GM18858 (cell line): Measurements from ENCODE around the gene CLEC20A.
"Not testable (repeated sequence)": the region's sequence is repeated elsewhere in the genome, so short reads cannot be mapped to it uniquely, and the experiment has no call there.

ENCODE experiments used
- ATAC-seq: cut with Tn5 transposase; IDR thresholded peaks from one replicate; pipeline ENCODE4 v1.9.1; 2021; ENCODE audit not compliant: unreplicated experiment

CLEC20A gene

DNA sequence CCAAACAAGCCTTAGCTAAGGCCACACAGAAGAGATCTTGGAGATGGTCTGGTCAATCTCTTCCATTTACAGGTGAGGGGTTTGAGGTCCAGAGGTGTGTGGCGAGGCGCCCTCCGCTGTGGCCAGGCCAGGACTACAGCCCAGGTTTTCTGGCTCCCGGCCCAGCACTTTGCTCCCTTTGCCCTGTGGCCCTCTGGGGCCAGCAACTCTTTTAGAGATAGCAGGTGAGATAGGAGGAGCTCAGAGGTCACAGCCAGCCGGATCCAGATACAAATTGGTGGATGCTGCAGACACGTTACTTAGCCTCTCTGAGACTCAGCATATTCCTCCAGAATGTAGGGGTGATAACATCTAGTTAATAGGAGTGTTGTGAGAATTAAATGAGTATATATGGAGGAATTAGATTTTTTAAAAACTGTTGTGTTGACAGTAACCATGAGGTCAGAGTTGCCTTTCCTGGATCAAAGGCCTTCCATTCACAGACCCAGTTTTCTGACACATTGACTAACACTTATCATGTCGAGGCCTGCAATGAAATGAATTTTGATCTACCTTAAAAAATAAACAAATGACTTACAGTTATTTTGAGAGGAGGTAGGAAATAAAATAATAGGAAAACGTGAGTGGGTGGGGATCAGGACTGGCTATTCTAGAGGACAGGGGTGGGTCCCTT, 32.7 kb upstream of the CLEC20A start:
- no peak for ATAC-seq

DNA sequence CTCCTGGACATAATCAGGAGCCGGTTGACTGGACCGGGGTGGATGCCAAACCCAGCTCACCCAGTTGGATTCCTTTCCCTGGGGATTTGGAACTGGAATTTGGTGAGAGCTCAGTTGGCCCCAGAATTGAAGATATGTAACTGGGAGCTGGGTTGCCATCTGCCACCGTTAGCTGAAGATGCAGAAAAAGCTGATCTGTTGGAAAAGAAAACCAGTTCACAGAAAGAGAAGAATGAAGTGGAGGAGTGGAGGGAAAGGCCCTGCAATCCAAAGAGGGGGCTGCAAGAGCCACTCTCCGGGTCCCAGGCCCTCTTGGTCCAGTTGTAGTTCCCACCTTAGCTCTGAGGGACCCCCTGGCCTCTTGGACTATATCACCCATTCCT, 32.2 kb upstream of the CLEC20A start:
- no peak for ATAC-seq

DNA sequence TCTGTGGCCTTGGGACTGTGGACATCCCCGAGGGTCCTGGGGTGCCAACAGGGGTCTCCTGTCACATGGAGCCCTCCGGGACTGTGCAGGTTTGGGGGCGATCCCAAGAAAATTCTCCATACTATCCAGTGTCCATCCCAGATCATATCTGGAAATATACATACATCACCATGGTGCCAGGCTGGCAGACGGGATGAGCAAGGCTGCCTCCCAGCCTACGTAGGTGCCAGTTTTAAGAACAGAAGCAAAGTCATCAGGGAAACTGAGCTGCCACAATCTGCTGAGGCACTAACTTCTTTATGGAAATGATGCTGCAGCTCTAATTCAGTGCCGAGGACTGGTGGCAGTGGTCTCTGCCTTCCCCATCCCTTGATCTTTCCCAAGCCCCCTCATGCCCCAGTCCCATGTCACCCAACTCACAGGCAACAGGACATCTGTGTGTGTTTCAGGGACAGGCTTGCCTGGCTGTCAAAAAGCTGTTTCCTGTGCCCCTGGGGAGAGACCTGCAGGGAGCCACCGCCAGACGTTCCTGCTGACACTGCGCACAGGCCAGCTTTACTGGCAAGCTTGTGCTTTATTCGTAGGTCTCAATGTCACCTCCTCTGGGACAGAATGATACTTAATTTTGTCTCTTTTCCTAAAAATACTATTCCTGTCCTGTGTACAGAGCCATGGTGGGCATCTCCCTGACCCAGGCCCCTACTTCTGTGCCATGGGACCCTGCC, 31.6 kb upstream of the CLEC20A start:
- ATAC-seq, result no peak

DNA sequence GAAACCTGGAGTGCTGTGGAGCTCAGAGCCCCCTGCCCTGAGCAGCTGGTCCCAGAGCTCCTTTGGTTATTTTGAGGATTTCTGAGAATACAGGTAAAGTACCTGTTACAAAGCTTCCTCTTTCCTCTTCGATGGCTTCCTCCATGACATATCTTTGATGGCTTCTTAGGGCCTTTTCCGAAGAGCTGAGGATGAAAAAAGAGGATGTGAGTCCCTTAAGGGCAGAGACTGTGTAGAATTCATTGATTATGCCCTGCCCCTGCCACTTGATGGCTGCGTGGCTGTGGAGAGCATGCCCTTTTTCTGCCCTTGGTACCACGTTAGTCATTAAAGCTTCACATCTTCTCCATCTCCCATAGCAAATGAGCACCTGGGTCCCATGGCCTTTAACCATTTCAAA, 30.4 kb upstream of the CLEC20A start:
- no peak for ATAC-seq

DNA sequence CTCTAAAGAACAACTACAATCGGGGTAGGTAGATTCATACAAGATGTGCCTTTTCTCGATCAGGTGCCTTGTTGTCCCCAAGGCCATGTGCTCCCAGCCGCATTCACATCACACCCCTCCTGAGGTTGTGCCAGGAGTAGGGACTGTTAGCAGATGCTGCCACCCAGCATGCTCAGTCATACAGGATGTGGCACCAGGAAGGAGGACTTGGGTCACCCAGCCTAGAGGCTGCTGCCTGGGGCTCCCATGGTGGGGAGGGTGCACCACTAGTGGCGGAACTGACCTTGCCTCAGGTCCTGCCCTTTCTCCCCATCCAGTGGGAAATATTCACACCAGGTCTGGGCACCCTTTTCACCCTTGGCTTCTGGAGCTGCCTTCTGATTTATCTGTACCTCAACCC, 24.5 kb upstream of the CLEC20A start:
- no peak for ATAC-seq

DNA sequence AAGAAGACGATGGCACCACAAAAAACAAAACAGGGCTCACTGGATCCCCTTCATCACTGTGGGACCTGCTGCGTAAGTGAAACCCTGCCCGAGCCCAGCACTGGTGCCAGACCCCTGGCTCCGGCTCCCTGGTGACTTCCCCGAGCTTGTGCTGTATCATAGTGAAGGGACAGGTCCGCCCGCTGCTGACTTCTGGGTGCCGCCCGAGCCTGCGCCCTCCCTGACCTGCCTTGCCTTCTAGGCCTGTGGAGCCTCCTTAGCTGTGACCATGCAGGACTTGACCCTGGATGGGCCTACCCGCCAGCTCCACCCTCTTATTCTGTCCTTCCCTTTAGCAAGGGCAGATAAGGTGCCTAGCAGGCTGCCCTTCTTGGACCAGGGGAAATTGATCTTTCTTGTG, 24.0 kb upstream of the CLEC20A start:
- no peak for ATAC-seq

DNA sequence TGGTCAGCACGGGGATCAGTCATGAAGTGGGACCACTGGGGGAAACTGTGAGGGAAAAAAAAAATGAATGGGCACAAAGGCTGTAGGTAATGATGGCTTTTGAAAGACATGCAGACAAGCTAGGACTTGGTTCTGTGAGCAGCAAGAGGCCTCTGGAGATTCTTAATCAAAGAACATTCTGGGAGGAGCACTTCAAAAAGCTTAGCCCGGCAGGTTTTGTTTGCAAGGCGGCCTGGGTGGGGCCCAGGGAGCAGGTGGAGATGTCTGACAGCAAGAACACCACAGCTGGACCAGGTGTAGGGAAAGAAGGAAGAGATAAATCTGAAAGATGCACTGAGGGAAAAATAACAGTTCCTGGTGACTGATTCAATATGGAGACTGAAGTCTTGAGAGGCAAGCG, 22.1 kb upstream of the CLEC20A start:
- ATAC-seq, result no peak

DNA sequence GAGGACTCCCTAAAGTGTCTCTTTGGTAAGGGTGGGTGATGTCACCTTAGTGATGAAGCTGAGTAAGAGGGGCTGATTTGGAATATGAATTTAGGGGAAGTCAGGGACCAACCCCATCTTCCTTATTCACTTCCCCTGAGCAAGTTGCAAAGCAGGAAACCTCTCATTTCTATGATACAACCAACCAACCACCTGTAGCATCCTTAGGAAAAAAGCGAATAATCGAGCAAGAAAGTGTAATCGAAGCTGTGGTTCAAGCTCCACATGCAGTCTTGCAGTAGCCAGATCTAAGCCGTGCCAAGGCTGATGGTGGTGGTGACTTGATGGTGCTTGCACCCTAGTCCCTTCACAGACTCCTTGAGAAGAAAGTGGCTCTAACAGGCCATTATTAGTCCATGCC, 19.3 kb upstream of the CLEC20A start:
- ATAC-seq, result no peak

DNA sequence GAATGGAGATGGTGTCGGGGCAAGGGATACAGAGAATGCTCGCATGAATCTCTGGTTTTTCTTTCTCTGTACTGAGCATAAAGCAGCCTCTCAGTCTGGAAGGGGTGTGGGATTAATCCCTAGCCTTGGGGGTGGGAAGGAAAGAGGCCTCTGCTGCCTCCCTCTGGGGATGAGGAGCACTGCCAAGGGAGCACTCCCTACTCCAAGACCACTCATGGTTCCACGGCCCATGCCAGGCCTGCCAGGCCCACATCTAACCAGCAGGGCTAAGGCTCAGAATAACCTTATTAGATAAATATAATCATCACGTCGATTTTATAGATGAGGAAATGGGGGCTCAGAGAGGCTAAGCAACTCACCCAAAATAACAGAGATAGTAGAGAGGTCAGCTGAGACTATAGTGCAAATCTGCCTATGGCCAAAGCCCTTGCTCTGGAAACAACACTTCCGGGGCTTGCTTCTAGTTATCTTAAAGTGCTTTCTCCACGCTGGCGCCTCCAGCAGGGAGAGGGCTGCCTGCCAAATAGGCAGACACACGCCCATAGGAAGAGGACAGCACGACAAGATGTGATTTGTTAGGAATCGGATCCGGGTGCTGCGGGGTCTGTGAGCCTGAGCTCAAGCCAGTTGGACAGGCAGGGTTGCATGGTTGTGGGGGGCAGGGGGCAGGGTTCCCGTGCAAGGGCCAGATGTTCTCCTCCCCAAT, 16.7 kb upstream of the CLEC20A start:
- ATAC-seq, result no peak

DNA sequence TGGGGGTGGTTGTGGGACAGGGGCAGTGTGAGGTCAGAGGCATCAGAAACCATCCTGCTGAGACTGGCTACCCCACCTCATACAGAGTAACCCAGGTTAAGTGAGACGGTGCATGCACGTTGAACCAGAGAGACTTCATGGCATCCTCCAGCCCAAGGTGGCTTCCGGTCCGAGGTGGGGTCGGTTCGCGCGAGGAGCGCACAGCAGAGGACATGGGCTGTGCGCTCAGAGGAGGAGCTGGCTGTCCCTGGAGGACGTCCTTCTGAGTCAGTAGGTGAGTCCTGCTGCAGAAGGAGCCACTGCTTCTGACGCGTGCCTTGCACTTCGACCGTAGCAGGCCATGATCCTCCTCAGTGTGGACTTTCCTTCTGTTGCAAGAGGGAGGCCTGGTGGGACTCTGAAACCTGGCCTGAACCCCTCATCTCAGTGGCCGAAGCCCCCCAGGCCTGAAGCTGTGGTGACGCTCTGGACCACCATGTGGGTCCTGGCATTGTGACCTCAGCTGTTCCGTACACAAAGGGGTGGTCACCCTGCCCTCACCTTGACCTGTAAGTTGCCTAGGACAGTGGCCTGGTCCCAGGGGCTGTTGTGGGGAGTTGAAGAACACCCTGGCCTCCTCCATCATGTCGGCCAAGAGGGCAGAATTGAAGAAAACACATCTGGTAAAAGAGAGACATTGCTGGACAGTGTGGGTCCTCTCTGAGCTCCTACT, 16.0 kb upstream of the CLEC20A start, which contains the start of gene TEX35:
Gene TEX35 (plus strand): TSS at position 544 of the 712 bp plus-strand sequence. CDS start 80 bp downstream, at position 624.
- no peak for ATAC-seq

DNA sequence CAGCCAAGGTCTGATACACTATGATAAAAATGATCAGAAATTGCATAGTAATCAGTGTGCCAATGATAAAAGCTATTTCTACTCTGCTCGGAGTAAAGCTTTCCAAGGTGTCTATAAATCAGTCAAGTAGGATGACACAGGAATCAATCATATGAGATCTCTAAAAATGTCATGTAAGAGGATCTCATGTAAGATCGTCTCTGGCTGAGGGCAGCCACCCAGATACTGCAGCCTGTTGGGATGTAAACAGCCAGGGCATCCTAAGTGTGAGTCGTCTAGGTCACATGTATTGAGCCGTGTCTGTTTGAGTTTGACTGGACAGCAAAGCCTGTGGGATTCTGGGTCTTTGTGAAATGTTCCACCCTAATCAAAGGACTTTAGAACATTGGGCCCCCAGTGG, 13.4 kb upstream of the CLEC20A start:
- no peak for ATAC-seq

DNA sequence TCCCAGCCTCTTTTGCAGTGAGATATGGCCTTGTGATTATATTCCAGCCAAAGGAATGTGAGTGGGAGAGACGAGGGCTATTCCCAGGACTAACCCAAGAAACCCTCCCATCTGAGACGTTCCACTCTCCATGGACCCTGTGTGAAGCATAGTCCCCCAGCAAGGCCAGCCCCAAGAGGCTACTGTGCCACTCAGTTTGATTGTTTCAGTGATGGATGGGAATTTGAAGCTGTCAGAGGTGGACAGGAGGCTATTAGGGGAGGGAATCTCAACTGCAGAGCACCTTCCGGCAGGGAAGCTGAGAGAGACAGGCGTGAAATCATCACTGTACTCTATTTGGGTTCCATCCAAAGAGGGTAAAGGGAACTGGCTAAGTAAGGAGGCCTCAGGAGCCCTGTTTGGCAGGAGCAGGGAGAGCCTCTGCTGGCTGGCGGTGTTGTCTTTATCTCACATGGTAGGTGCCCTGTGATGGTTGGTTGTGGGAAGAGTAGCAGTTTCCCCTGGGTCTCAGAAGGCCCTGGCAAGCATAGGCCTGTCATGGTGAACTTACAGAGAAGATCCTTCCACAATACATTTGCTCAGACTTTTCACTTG, 12.7 kb upstream of the CLEC20A start:
- ATAC-seq, result no peak

DNA sequence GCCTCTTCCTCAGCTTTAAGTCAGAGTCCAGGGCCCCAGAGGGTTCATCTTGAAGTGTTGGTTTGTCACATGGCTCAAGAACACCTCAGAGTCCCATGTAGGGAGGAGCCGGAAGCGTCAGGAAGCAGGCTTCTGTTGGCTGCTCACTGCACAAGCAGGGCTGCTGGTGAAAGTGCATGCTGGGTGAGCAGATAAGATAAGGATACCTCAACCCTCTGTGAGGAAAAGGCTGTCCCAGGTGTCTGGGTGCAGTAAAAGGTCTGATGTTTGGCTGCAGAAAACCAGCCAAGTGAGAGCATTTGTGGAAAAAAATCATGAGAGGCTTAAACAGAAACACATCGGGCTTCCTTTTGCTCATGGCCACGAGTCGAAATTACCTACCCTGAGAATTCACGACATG, 9.9 kb upstream of the CLEC20A start:
- ATAC-seq, result no peak

DNA sequence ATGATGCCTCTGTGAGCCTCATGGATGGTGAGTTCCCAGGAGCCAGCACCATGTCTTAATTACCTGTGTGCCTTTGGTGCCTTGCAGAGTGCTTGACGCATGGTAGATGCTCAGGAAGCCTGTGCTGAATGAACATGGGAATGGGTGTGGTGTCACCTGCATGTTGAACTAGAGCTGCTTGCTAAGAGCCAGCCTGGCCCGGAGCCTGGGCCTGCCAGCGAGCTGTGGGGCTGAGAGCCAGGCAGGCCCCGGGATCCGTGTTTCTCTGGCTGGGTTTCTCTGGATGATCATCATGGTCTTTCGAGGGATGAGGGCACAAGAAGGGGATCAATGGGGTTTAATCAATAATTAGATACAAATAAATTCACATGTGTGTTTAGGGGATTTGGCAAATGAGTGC, 9.4 kb upstream of the CLEC20A start:
- ATAC-seq, result no peak

DNA sequence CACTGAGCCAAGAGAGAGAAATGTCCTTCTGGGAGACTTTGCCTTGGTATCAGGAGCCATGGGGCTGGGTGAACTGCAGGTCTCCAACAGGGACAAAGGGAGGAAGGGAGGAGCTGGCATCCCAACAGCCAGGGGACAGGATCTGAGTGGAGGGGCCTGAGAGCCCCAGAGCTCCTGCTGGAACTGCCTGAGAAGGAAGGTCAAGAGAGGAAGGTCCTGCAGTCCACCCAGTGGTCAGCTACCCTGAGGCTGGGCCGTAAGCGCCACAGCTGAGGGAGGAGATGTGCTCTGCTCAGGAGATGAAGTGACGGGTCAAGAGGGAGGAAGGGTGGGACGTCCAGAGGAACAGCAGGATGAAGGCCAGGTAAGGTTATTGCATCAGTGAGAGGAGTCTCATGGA, 7.5 kb upstream of the CLEC20A start:
- ATAC-seq, result no peak

DNA sequence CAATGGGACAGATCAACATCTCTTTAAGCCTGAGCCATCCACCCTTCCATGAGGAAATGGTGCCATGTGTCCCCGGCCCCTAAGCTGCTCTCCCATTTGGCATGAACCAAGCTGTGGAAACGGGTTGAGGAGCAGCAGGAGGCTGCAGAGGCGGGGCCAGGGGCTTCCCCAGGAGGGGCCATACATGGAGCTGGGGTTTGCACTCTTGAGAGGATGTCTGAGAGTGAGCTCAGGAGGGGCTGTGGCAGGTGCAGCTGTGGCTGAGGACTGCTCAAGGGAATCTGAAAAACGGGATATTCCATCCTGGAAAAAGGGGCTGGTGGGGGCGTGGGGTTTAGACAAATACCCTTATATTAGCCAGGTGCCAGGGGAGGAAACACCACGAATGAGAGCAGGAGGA, 7.1 kb upstream of the CLEC20A start:
- no peak for ATAC-seq

DNA sequence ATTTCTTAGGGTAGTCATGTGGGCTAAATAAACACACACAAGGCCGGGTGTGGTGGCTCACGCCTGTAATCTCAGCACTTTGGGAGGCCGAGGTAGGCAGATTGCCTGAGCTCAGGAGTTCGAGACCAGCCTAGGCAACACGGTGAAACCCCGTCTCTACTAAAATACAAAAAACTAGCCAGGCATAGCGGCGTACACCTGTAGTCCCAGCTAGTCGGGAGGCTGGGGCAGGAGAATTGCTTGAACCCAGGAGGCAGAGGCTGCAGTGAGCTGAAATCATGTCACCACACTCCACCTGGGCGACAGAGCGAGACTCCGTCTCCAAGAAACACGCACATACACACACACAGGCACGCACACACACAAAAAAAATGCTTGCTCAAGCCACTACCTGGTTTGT, 6.6 kb upstream of the CLEC20A start:
- not testable (repeated sequence) for ATAC-seq

DNA sequence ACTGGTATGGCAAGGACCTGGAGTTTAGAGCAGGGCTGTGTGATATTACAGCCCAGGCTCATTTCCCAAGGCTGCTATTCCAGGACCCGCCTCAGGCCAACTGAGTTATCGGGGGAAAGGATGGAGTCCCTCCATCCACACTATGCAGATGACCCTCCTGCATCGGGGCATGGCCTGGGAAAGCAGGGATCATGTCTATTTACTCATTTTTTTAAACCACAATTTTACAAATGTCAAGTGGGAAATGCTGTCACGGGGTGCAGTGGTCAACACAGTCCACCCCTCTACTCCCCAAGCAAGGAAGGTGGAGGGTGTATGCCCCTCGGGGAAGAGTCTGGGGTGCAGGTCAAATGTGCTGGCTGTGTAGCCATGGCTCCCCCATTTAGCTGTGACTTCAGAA, 6.1 kb upstream of the CLEC20A start:
- no peak for ATAC-seq

DNA sequence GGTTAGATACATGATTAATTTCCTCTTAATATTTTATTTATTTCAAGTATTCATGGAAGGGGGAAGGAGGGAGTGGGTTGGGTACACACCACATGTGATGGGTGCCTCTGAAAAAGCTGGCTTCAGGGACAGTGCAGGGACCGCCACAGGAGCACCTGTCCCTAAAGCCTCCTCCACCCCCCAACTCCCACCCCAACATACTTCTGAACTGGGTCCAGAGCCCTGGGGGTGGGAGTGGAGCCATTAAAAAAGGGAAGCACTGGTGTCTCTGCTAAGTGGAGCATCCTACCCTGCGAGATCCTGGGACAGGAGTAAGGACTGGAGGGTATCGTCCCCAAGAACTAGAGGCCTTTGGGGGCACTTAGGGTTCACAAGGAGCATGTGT, 5.6 kb upstream of the CLEC20A start:
- ATAC-seq, result no peak

DNA sequence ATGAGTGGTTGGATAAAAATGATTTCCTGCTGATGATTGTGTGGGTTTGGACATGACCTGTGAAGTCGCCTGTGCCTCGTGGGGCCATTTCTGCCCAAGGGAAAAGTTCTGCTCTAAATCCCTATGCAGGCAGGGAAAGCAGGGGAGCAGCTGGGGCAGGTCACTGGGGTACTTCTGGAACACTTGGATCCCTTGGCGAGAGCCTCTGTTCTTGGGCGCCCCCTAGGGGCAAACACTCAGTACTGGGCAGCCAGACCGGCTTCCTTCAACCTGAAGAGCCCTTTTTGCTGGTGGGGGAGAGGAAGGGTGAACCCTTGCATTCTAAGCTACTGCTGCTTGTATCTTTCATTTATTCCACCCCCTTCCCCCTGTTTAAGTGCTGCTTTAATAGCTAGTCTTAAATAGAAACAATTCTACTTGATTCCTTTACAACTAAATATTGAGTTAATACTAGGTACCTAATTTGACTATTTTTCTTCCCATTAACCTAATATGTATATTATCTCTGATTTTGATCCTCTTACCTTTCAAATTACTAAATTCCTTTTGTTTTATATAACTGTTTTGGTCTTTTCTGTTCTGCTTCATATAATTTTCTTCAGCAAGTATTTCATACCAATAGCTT, 5.1 kb upstream of the CLEC20A start:
- ATAC-seq, result peak; percentile 83
